WTC11 (cell line): ENCODE data around the gene PCDHGA8. TPM values are rescaled to one million over a fixed set of nuclear protein-coding genes. Genes with fewer than 3 reads are reported as not detected.

Experiments
- ATAC-seq: fragments of 200-7000 bp; cut with Tn5 transposase; 2 replicates; pipeline ENCODE4 v1.10.0; 2021; ENCODE audit warnings: mild to moderate bottlenecking, moderate library complexity
- CTCF ChIA-PET: fragments of 300-600 bp; sonication (Branson Sonifier 250); formaldehyde crosslinking; loops from one replicate; lab custom pipeline; 2021; ENCODE audit warnings: antibody characterized with exemption; lab: Charles Lee
- POLR2A ChIA-PET: fragments of 350-600 bp; sonication (Branson Sonifier 250); formaldehyde crosslinking; loops from one replicate; lab custom pipeline; 2021; ENCODE audit warnings: antibody characterized with exemption; lab: Charles Lee
- DNase-seq: peaks from one replicate; pipeline ENCODE4 v3.0.0; 2021; ENCODE audit warnings: low spot score
- H3K27ac Mint-ChIP-seq: 2 replicates; pipeline ENCODE4 v1.8.0; 2021; ENCODE audit warnings: mixed read lengths
- H3K27me3 Mint-ChIP-seq: 2 replicates; pipeline ENCODE4 v1.8.0; 2021; ENCODE audit warnings: low read depth, mild to moderate bottlenecking, moderate library complexity, mixed read lengths
- H3K36me3 Mint-ChIP-seq: 2 replicates; pipeline ENCODE4 v1.8.0; 2021; ENCODE audit warnings: mixed read lengths
- H3K4me1 Mint-ChIP-seq: 2 replicates; pipeline ENCODE4 v1.8.0; 2022; ENCODE audit warnings: mixed read lengths
- H3K4me3 Mint-ChIP-seq: 2 replicates; pipeline ENCODE4 v1.8.0; 2021; ENCODE audit warnings: mild to moderate bottlenecking, moderate library complexity, mixed read lengths
- H3K9me3 Mint-ChIP-seq: 2 replicates; pipeline ENCODE4 v1.8.0; 2021; ENCODE audit warnings: mixed read lengths
- CREB1 ChIP-seq: sonication (generic); formaldehyde crosslinking; IDR thresholded peaks from 2 replicates; pipeline ENCODE4 v1.8.0; 2023; ENCODE audit warnings: mild to moderate bottlenecking, missing genetic modification reagents
- FOXJ3 ChIP-seq: sonication (generic); formaldehyde crosslinking; IDR thresholded peaks from 2 replicates; pipeline ENCODE4 v1.9.0; 2021; ENCODE audit warnings: missing genetic modification reagents, mild to moderate bottlenecking, borderline replicate concordance
- GTF2I ChIP-seq: fragments of 250-450 bp; sonication (Bioruptor Pico); conservative IDR thresholded peaks from 2 replicates; pipeline ENCODE4 v1.4.0; 2021; ENCODE audit warnings: mild to moderate bottlenecking
- NFATC4 ChIP-seq: fragments of 250-450 bp; sonication (Bioruptor Pico); IDR thresholded peaks from 2 replicates; pipeline ENCODE4 v1.9.0; 2021; ENCODE audit warnings: mild to moderate bottlenecking
- NR2C2 ChIP-seq: sonication (generic); formaldehyde crosslinking; IDR thresholded peaks from 2 replicates; pipeline ENCODE4 v1.8.0; 2022; ENCODE audit warnings: mild to moderate bottlenecking, missing genetic modification reagents
- RORB ChIP-seq: fragments of 250-450 bp; sonication (Bioruptor Pico); IDR thresholded peaks from 2 replicates; pipeline ENCODE4 v1.9.0; 2021; ENCODE audit warnings: mild to moderate bottlenecking
- SP1 ChIP-seq: sonication (generic); formaldehyde crosslinking; conservative IDR thresholded peaks from 2 replicates; pipeline ENCODE4 v1.8.1; 2022; ENCODE audit warnings: missing genetic modification reagents
- ZBTB21 ChIP-seq: sonication (generic); formaldehyde crosslinking; IDR thresholded peaks from 2 replicates; pipeline ENCODE4 v1.8.1; 2023; ENCODE audit warnings: mild to moderate bottlenecking, missing genetic modification reagents, borderline replicate concordance
- ZNF317 ChIP-seq: sonication (generic); formaldehyde crosslinking; IDR thresholded peaks from 2 replicates; pipeline ENCODE4 v1.8.1; 2023; ENCODE audit warnings: low read depth, mild to moderate bottlenecking, moderate library complexity, missing genetic modification reagents, borderline replicate concordance
- total RNA-seq: library from RNA; stranded (reverse); gene quantifications from 3 replicates; pipeline ENCODE4 v1.2.3, GENCODE V29; 2021
- TF ChIP-seq, protein P1 (sequence below): fragments of 250-450 bp; sonication (Bioruptor Pico); IDR thresholded peaks from 2 replicates; pipeline ENCODE4 v1.9.0; 2021; ENCODE audit warnings: mild to moderate bottlenecking
- TF ChIP-seq, protein P2 (sequence below): fragments of 200-600 bp; IDR thresholded peaks from 2 replicates; pipeline ENCODE4 v1.8.0; 2022; ENCODE audit warnings: antibody characterized with exemption
- TF ChIP-seq, protein P3 (sequence below): sonication (generic); formaldehyde crosslinking; IDR thresholded peaks from 2 replicates; pipeline ENCODE4 v1.8.1; 2022; ENCODE audit warnings: missing genetic modification reagents, borderline replicate concordance
- TF ChIP-seq, protein P4 (sequence below): sonication (generic); formaldehyde crosslinking; IDR thresholded peaks from 2 replicates; pipeline ENCODE4 v1.8.0; 2023; ENCODE audit warnings: missing genetic modification reagents, mild to moderate bottlenecking, borderline replicate concordance
- TF ChIP-seq, protein P5 (sequence below): sonication (generic); formaldehyde crosslinking; conservative IDR thresholded peaks from 2 replicates; pipeline ENCODE4 v1.8.1; 2022; ENCODE audit warnings: mild to moderate bottlenecking, missing genetic modification reagents
- TF ChIP-seq, protein P6 (sequence below): sonication (generic); formaldehyde crosslinking; IDR thresholded peaks from 2 replicates; pipeline ENCODE4 v1.8.1; 2022; ENCODE audit warnings: mild to moderate bottlenecking, missing genetic modification reagents, moderate library complexity, borderline replicate concordance

The PCDHGA8 gene
- total RNA-seq, 1 experiment from 2014 or later, result 2.1 TPM

DNA sequence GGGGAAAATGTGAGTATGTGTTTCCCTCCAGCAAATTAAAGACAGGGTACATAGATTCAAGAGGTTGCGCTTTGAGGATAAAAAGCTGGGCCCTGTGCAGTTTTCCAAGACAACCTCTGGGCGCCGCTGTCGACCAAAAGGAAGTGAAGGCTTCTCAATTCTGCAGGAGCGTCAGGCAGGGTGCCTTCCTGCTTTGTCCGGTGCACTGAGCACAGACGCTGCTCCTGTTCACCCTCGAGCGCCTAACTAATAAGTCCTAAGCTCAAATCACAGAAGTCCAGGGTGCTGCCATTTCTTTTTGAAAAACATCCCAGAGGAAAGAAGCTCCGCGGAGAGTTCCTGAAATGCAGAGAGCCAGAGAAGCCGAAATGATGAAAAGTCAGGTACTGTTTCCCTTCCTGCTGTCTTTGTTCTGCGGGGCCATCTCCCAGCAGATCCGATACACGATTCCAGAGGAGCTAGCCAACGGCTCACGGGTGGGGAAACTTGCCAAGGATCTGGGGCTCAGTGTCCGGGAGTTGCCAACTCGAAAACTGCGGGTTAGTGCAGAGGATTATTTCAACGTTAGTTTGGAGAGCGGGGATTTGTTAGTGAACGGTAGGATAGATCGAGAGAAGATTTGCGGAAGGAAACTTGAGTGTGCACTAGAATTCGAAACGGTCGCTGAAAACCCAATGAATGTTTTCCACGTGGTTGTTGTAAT lies 42.4 kb upstream of the PCDHGA8 start, which contains the start of gene PCDHGB1:
PCDHGB1 (plus strand) TSS at position 183 of the 703 bp plus-strand sequence; CDS start at position 345, 162 bp downstream.
- POLR2A ChIA-PET, result interaction anchor here (0.6 kb wide), 1 partner anchor 286 kb away, joined by 3 read pairs; no protein-coding TSS in a partner anchor
- H3K9me3 Mint-ChIP-seq, result peaks cover 52% of the 10 kb centered on the region
- 0 out of 2 replicates have a peak, but pooled peaks have one; percentile 25 for TF ChIP-seq SP1 (CRISPR knock-in tag)
- TF ChIP-seq, protein P1, sequence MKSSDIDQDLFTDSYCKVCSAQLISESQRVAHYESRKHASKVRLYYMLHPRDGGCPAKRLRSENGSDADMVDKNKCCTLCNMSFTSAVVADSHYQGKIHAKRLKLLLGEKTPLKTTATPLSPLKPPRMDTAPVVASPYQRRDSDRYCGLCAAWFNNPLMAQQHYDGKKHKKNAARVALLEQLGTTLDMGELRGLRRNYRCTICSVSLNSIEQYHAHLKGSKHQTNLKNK (CRISPR knock-in tag), result no peak
- TF ChIP-seq, protein P2, sequence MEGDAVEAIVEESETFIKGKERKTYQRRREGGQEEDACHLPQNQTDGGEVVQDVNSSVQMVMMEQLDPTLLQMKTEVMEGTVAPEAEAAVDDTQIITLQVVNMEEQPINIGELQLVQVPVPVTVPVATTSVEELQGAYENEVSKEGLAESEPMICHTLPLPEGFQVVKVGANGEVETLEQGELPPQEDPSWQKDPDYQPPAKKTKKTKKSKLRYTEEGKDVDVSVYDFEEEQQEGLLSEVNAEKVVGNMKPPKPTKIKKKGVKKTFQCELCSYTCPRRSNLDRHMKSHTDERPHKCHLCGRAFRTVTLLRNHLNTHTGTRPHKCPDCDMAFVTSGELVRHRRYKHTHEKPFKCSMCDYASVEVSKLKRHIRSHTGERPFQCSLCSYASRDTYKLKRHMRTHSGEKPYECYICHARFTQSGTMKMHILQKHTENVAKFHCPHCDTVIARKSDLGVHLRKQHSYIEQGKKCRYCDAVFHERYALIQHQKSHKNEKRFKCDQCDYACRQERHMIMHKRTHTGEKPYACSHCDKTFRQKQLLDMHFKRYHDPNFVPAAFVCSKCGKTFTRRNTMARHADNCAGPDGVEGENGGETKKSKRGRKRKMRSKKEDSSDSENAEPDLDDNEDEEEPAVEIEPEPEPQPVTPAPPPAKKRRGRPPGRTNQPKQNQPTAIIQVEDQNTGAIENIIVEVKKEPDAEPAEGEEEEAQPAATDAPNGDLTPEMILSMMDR, result peak; percentile 50
- no peak for TF ChIP-seq RORB
- TF ChIP-seq, protein P3, sequence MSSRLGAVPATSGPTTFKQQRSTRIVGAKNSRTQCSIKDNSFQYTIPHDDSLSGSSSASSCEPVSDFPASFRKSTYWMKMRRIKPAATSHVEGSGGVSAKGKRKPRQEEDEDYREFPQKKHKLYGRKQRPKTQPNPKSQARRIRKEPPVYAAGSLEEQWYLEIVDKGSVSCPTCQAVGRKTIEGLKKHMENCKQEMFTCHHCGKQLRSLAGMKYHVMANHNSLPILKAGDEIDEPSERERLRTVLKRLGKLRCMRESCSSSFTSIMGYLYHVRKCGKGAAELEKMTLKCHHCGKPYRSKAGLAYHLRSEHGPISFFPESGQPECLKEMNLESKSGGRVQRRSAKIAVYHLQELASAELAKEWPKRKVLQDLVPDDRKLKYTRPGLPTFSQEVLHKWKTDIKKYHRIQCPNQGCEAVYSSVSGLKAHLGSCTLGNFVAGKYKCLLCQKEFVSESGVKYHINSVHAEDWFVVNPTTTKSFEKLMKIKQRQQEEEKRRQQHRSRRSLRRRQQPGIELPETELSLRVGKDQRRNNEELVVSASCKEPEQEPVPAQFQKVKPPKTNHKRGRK, result no peak
- DNase-seq, result peak; percentile 86
- peaks cover 3% of the 10 kb centered on the region for H3K27me3 Mint-ChIP-seq
- peak; percentile 96 for ATAC-seq
- peaks cover 2% of the 10 kb centered on the region for H3K4me1 Mint-ChIP-seq
- peaks cover 54% of the 10 kb centered on the region for H3K36me3 Mint-ChIP-seq
- peak within 1 kb of the TSS; percentile 72 for H3K4me3 Mint-ChIP-seq
- CTCF ChIA-PET, result interaction anchor here (0.7 to 3.7 kb wide), 45 partner anchors 8 to 269 kb away, joined by 3 to 27 read pairs (median 6); partner anchors contain the start of genes DIAPH1, PCDHB10, PCDHB11 and PCDHB13
- H3K27ac Mint-ChIP-seq, result peak within 1 kb of the TSS; percentile 47; the same call in 1 of the 2 replicates

DNA sequence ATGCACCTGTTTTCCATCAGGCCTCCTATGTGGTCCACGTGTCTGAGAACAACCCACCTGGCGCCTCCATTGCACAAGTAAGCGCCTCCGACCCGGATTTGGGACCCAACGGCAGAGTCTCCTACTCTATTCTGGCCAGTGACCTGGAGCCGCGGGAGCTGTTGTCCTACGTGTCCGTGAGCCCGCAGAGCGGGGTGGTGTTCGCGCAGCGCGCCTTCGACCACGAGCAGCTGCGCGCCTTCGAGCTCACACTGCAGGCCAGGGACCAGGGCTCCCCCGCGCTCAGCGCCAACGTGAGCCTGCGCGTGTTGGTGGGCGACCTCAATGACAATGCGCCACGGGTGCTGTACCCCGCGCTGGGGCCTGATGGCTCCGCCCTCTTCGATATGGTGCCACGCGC lies 40.8 kb upstream of the PCDHGA8 start:
- peaks cover 56% of the 10 kb centered on the region for H3K36me3 Mint-ChIP-seq
- TF ChIP-seq ZBTB21 (CRISPR knock-in tag) (no peak), ZNF317 (CRISPR knock-in tag) (no peak), NFATC4 (CRISPR knock-in tag) (no peak), CREB1 (no peak), GTF2I (CRISPR knock-in tag) (no peak), NR2C2 (CRISPR knock-in tag) (no peak), FOXJ3 (CRISPR knock-in tag) (no peak)
- TF ChIP-seq, protein P4, sequence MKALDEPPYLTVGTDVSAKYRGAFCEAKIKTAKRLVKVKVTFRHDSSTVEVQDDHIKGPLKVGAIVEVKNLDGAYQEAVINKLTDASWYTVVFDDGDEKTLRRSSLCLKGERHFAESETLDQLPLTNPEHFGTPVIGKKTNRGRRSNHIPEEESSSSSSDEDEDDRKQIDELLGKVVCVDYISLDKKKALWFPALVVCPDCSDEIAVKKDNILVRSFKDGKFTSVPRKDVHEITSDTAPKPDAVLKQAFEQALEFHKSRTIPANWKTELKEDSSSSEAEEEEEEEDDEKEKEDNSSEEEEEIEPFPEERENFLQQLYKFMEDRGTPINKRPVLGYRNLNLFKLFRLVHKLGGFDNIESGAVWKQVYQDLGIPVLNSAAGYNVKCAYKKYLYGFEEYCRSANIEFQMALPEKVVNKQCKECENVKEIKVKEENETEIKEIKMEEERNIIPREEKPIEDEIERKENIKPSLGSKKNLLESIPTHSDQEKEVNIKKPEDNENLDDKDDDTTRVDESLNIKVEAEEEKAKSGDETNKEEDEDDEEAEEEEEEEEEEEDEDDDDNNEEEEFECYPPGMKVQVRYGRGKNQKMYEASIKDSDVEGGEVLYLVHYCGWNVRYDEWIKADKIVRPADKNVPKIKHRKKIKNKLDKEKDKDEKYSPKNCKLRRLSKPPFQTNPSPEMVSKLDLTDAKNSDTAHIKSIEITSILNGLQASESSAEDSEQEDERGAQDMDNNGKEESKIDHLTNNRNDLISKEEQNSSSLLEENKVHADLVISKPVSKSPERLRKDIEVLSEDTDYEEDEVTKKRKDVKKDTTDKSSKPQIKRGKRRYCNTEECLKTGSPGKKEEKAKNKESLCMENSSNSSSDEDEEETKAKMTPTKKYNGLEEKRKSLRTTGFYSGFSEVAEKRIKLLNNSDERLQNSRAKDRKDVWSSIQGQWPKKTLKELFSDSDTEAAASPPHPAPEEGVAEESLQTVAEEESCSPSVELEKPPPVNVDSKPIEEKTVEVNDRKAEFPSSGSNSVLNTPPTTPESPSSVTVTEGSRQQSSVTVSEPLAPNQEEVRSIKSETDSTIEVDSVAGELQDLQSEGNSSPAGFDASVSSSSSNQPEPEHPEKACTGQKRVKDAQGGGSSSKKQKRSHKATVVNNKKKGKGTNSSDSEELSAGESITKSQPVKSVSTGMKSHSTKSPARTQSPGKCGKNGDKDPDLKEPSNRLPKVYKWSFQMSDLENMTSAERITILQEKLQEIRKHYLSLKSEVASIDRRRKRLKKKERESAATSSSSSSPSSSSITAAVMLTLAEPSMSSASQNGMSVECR (CRISPR knock-in tag), result no peak
- TF ChIP-seq, protein P5, sequence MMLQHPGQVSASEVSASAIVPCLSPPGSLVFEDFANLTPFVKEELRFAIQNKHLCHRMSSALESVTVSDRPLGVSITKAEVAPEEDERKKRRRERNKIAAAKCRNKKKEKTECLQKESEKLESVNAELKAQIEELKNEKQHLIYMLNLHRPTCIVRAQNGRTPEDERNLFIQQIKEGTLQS (CRISPR knock-in tag), result no peak
- TF ChIP-seq, protein P6, sequence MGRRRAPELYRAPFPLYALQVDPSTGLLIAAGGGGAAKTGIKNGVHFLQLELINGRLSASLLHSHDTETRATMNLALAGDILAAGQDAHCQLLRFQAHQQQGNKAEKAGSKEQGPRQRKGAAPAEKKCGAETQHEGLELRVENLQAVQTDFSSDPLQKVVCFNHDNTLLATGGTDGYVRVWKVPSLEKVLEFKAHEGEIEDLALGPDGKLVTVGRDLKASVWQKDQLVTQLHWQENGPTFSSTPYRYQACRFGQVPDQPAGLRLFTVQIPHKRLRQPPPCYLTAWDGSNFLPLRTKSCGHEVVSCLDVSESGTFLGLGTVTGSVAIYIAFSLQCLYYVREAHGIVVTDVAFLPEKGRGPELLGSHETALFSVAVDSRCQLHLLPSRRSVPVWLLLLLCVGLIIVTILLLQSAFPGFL (CRISPR knock-in tag), result no peak
- no peak overlapping the region for H3K4me3 Mint-ChIP-seq
- H3K9me3 Mint-ChIP-seq, result peaks cover 55% of the 10 kb centered on the region
- ATAC-seq (no peak), DNase-seq (no peak)
- H3K27me3 Mint-ChIP-seq, result peaks cover 8% of the 10 kb centered on the region
- no peak overlapping the region for H3K27ac Mint-ChIP-seq
- ChIA-PET POLR2A (no interaction called here), CTCF (interaction anchor here (0.8 to 3.7 kb wide), 6 partner anchors 8 to 206 kb away, joined by 3 to 27 read pairs (median 12); partner anchors contain the start of genes PCDHB14, PCDHB15, PCDHGA10 and PCDHGB2)
- H3K4me1 Mint-ChIP-seq, result peaks cover 2% of the 10 kb centered on the region
